ENCODE measurements around the gene MAPK13. TPM values are rescaled to one million over a fixed set of nuclear protein-coding genes. Genes with fewer than 3 reads are reported as not detected.

The MAPK13 gene
- total RNA-seq, 4 donors from 2014 or later: 0.26 to 10.9 (median 3.0) TPM

- H3K27me3 ChIP-seq: no peaks in the 10 kb centered on the region
- H3K27ac ChIP-seq: no peak overlapping the region
- no peaks in the 10 kb centered on the region for H3K9me3 ChIP-seq
- DNase-seq: no peak
- H3K4me3 ChIP-seq: no peak overlapping the region
- intact Hi-C loops (cut with DNase I; ENCODE audit: low total_unique reads): no loop called here
- no peaks in the 10 kb centered on the region for H3K4me1 ChIP-seq
- no peaks in the 10 kb centered on the region for H3K36me3 ChIP-seq
- TF ChIP-seq CTCF (IDR thresholded peaks at IDR 0.05) (no peak), POLR2A (IDR thresholded peaks at IDR 0.05) (no peak)
Observed at GRCh38 chr6:36116943-36117342, 13.4 kb upstream of the MAPK13 start.

GRCh38 chr6:36117658-36118549 lies 12.4 kb upstream of the MAPK13 start:
- H3K4me3 ChIP-seq: no peak overlapping the region
- H3K9me3 ChIP-seq: no peaks in the 10 kb centered on the region
- intact Hi-C loops (cut with DNase I; ENCODE audit: low total_unique reads): no loop called here
- TF ChIP-seq CTCF (IDR thresholded peaks at IDR 0.05) (no peak), POLR2A (IDR thresholded peaks at IDR 0.05) (no peak)
- no peaks in the 10 kb centered on the region for H3K4me1 ChIP-seq
- H3K27ac ChIP-seq: no peak overlapping the region
- H3K36me3 ChIP-seq: no peaks in the 10 kb centered on the region
- no peaks in the 10 kb centered on the region for H3K27me3 ChIP-seq
- DNase-seq: no peak

- TF ChIP-seq POLR2A (IDR thresholded peaks at IDR 0.05) (no peak), CTCF (IDR thresholded peaks at IDR 0.05) (no peak)
- Histone ChIP-seq H3K9me3 (no peaks in the 10 kb centered on the region), H3K27me3 (no peaks in the 10 kb centered on the region), H3K4me3 (no peak overlapping the region), H3K36me3 (no peaks in the 10 kb centered on the region), H3K4me1 (no peaks in the 10 kb centered on the region), H3K27ac (no peak overlapping the region)
- no peak for DNase-seq
- intact Hi-C loops (cut with DNase I; ENCODE audit: low total_unique reads): no loop called here
Observed at GRCh38 chr6:36118550-36119107, 11.7 kb upstream of the MAPK13 start.

GRCh38 chr6:36119209-36119608 lies 11.1 kb upstream of the MAPK13 start:
- Histone ChIP-seq H3K27me3 (no peaks in the 10 kb centered on the region), H3K27ac (no peak overlapping the region), H3K4me1 (no peaks in the 10 kb centered on the region), H3K4me3 (no peak overlapping the region), H3K36me3 (no peaks in the 10 kb centered on the region), H3K9me3 (no peaks in the 10 kb centered on the region)
- no peak for DNase-seq
- TF ChIP-seq CTCF (IDR thresholded peaks at IDR 0.05) (no peak), POLR2A (IDR thresholded peaks at IDR 0.05) (no peak)
- intact Hi-C loops (cut with DNase I; ENCODE audit: low total_unique reads): no loop called here

GRCh38 chr6:36120018-36120417 lies 10.3 kb upstream of the MAPK13 start:
- H3K9me3 ChIP-seq: no peaks in the 10 kb centered on the region
- TF ChIP-seq CTCF (IDR thresholded peaks at IDR 0.05) (no peak), POLR2A (IDR thresholded peaks at IDR 0.05) (no peak)
- no peak overlapping the region for H3K4me3 ChIP-seq
- no peak for DNase-seq
- H3K27ac ChIP-seq: no peak overlapping the region
- no peaks in the 10 kb centered on the region for H3K36me3 ChIP-seq
- H3K4me1 ChIP-seq: no peaks in the 10 kb centered on the region
- intact Hi-C loops (cut with DNase I; ENCODE audit: low total_unique reads): loop anchor here (10.0 kb wide), 1 partner anchor 75 kb away; the partner anchor contains the start of gene BRPF3
- H3K27me3 ChIP-seq: no peaks in the 10 kb centered on the region

Measured in uterus (tissue), 4 donors.